ENCODE results near the gene PKHD1. TPM values are rescaled to one million over a fixed set of nuclear protein-coding genes. Genes with fewer than 3 reads are reported as not detected.

The PKHD1 gene
- total and polyA plus RNA-seq, 2 of the 8 experiments (the other 6 are each of a cell fraction or from before 2014, with no cell fraction given), result 0.06 to 0.09 TPM

GRCh38 chr6:51630011-51630410 is 457.4 kb downstream of the PKHD1 start (continued):
- TF ChIP-seq KDM5A (IDR thresholded peaks at IDR 0.05; ENCODE audit: low read length) (no peak), EP300 (IDR thresholded peaks at IDR 0.05; ENCODE audit: borderline replicate concordance in 1 of 2, low read depth in 2 of 2, low read length in 2 of 2) (no peak), SIX5 (IDR thresholded peaks at IDR 0.05; ENCODE audit: low read depth, low read length) (no peak), CHD2 (IDR thresholded peaks at IDR 0.05; ENCODE audit: low read length) (no peak)
- TF ChIP-seq, protein P1, sequence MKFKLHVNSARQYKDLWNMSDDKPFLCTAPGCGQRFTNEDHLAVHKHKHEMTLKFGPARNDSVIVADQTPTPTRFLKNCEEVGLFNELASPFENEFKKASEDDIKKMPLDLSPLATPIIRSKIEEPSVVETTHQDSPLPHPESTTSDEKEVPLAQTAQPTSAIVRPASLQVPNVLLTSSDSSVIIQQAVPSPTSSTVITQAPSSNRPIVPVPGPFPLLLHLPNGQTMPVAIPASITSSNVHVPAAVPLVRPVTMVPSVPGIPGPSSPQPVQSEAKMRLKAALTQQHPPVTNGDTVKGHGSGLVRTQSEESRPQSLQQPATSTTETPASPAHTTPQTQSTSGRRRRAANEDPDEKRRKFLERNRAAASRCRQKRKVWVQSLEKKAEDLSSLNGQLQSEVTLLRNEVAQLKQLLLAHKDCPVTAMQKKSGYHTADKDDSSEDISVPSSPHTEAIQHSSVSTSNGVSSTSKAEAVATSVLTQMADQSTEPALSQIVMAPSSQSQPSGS (IDR thresholded peaks at IDR 0.05; ENCODE audit: low read length), result no peak

Measured in H1 (cell line).